ENCODE measurements around the gene HS2ST1. TPM values are rescaled to one million over a fixed set of nuclear protein-coding genes. Genes with fewer than 3 reads are reported as not detected.

The HS2ST1 gene
- total and polyA plus RNA-seq, 7 donors, result 2.4 to 13.7 (median 10.0) TPM

DNA sequence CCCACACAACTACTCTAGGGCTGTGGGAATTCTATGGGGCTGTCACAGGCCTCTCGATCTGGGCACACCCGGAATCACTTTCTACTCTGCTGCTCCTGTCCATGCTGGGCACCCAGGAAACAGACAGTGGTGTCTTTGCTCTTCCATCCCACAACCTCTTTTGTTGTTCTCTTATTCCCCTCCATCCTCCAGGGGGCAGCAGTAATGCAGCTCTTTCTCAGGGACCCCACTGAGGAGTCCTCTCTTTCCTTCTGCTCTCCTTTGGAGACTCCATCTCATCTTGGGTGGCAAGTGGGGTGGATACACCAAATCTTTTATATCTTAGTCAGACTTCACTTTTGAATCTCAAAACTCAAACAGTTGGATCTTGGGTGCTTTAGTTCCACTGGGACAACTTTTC lies 206.3 kb downstream of the HS2ST1 start:
- H3K4me3 ChIP-seq, result no peak overlapping the region
- TF ChIP-seq POLR2AphosphoS5 (IDR thresholded peaks at IDR 0.05), result no peak
- no peak for TF ChIP-seq POLR2A (IDR thresholded peaks at IDR 0.05)
- no peak for TF ChIP-seq EP300 (IDR thresholded peaks at IDR 0.05)
- TF ChIP-seq CTCF (IDR thresholded peaks at IDR 0.05), result no peak
- H3K9me3 ChIP-seq, result no peaks in the 10 kb centered on the region
- no peaks in the 10 kb centered on the region for H3K4me1 ChIP-seq
- H3K36me3 ChIP-seq, result no peaks in the 10 kb centered on the region
- intact Hi-C loops (cut with DNase I), result no loop called here
- H3K27me3 ChIP-seq, result no peaks in the 10 kb centered on the region
- H3K27ac ChIP-seq, result no peak overlapping the region
- no peak for DNase-seq
- WGBS, 2 donors, result 93 to 94% methylated on average over 2 of the region's 2 CpGs

DNA sequence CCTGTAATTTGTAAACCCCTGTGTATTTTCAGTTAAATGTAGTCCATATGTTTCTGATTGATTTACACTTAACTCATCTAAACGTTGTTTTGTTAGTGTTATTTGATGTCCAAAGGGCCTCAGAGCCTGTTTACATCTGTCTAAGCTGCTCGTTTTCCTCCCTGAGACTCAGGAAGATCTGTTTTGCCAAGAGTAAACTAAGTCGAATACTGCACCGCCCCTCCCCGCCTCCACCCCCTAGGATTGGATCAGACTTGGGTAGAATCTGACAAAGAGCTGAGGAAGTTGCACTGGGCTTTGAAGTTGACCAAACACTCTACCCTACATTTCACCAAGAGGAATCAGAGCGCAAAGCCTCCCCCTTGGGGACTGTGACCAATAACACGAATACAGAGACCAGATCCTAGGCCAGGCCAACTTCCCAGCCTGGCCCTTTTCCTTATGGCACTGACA lies 207.3 kb downstream of the HS2ST1 start:
- Histone ChIP-seq H3K27ac (no peak overlapping the region), H3K4me3 (no peak overlapping the region), H3K4me1 (no peaks in the 10 kb centered on the region), H3K36me3 (no peaks in the 10 kb centered on the region), H3K27me3 (no peaks in the 10 kb centered on the region), H3K9me3 (no peaks in the 10 kb centered on the region)
- intact Hi-C loops (cut with DNase I), result no loop called here
- WGBS, 2 donors, result 75 to 78% methylated on average over 7 of the region's 7 CpGs
- no peak for TF ChIP-seq CTCF (IDR thresholded peaks at IDR 0.05)
- no peak for TF ChIP-seq POLR2A (IDR thresholded peaks at IDR 0.05)
- TF ChIP-seq EP300 (IDR thresholded peaks at IDR 0.05), result no peak
- TF ChIP-seq POLR2AphosphoS5 (IDR thresholded peaks at IDR 0.05), result no peak
- DNase-seq, result no peak

- Histone ChIP-seq H3K4me3 (no peak overlapping the region), H3K36me3 (no peaks in the 10 kb centered on the region), H3K4me1 (no peaks in the 10 kb centered on the region), H3K9me3 (no peaks in the 10 kb centered on the region), H3K27me3 (no peaks in the 10 kb centered on the region), H3K27ac (no peak overlapping the region)
- intact Hi-C loops (cut with DNase I), result no loop called here
- no peak for TF ChIP-seq POLR2AphosphoS5 (IDR thresholded peaks at IDR 0.05)
- no peak for TF ChIP-seq CTCF (IDR thresholded peaks at IDR 0.05)
- no peak for TF ChIP-seq POLR2A (IDR thresholded peaks at IDR 0.05)
- no peak for TF ChIP-seq EP300 (IDR thresholded peaks at IDR 0.05)
- 97 to 98% methylated on average over 1 of the region's 1 CpG for whole genome bisulfite sequencing, 2 donors
- no peak for DNase-seq
Observed at GRCh38 chr1:87122243-87122642, 207.8 kb downstream of the HS2ST1 start.

GRCh38 chr1:87123610-87124009 lies 209.2 kb downstream of the HS2ST1 start:
- WGBS, 2 donors, result 90 to 93% methylated on average over 6 of the region's 6 CpGs
- H3K4me1 ChIP-seq, result no peaks in the 10 kb centered on the region
- no peaks in the 10 kb centered on the region for H3K36me3 ChIP-seq
- no peaks in the 10 kb centered on the region for H3K9me3 ChIP-seq
- intact Hi-C loops (cut with DNase I), result no loop called here
- DNase-seq, result no peak
- H3K27ac ChIP-seq, result no peak overlapping the region
- no peaks in the 10 kb centered on the region for H3K27me3 ChIP-seq
- TF ChIP-seq POLR2A (IDR thresholded peaks at IDR 0.05) (no peak), CTCF (IDR thresholded peaks at IDR 0.05) (no peak), EP300 (IDR thresholded peaks at IDR 0.05) (no peak), POLR2AphosphoS5 (IDR thresholded peaks at IDR 0.05) (no peak)
- H3K4me3 ChIP-seq, result no peak overlapping the region

GRCh38 chr1:87126886-87127505 lies 212.6 kb downstream of the HS2ST1 start:
- H3K9me3 ChIP-seq, result no peaks in the 10 kb centered on the region
- H3K36me3 ChIP-seq, result no peaks in the 10 kb centered on the region
- no peak for DNase-seq
- 87 to 92% methylated on average over 6 of the region's 6 CpGs for WGBS, 2 donors
- TF ChIP-seq CTCF (IDR thresholded peaks at IDR 0.05) (no peak), EP300 (IDR thresholded peaks at IDR 0.05) (no peak), POLR2A (IDR thresholded peaks at IDR 0.05) (no peak), POLR2AphosphoS5 (IDR thresholded peaks at IDR 0.05) (no peak)
- H3K4me1 ChIP-seq, result peaks cover 0 to 7% (median 1%) of the 10 kb centered on the region in 4 donors
- intact Hi-C loops (cut with DNase I), result no loop called here
- H3K4me3 ChIP-seq, result no peak overlapping the region
- H3K27me3 ChIP-seq, result no peaks in the 10 kb centered on the region
- no peak overlapping the region for H3K27ac ChIP-seq

Data from sigmoid colon (tissue), 7 donors.